Panc1 (cell line): Measurements from ENCODE around the gene RNF4. TPM values are rescaled to one million over a fixed set of nuclear protein-coding genes. Genes with fewer than 3 reads are reported as not detected.

ENCODE experiments used
- ATAC-seq: fragments of 200-7000 bp; cut with Tn5 transposase; 2 replicates; pipeline ENCODE4 v1.9.1; 2020; ENCODE audit warnings: mild to moderate bottlenecking, moderate library complexity
- BruUV-seq: library from RNA; stranded (reverse); fragments of 400-500 nt; replicated peaks from 2 replicates; lab custom pipeline; 2021; lab: Mats Ljungman, UMichigan
- CTCF ChIA-PET: fragments of 300-600 bp; sonication (Branson Sonifier 250); formaldehyde crosslinking; loops from one replicate; lab custom pipeline; 2022; ENCODE audit warnings: antibody characterized with exemption; lab: Charles Lee
- POLR2A ChIA-PET: fragments of 300-600 bp; sonication (Branson Sonifier 250); formaldehyde crosslinking; loops from one replicate; lab custom pipeline; 2022; ENCODE audit warnings: antibody characterized with exemption; lab: Charles Lee
- DNase-seq: peaks from one replicate; pipeline ENCODE4 v3.0.0-alpha.2; 2010; ENCODE audit warnings: low read depth, low spot score
- H3K27ac ChIP-seq: 2 replicates; pipeline ENCODE4 v1.5.1; 2011; ENCODE audit warnings: mild to moderate bottlenecking, low read length, inconsistent platforms
- H3K27me3 ChIP-seq: fragments of 200-500 bp; sonication (Bioruptor generic); 2 replicates; pipeline ENCODE4 v1.6.0; 2014; ENCODE audit warnings: low read length, inconsistent platforms; ENCODE audit not compliant: control insufficient read depth, insufficient read depth
- H3K36me3 ChIP-seq: fragments of 200-500 bp; sonication (Bioruptor generic); 2 replicates; pipeline ENCODE4 v1.5.1; 2014; ENCODE audit warnings: inconsistent platforms, mild to moderate bottlenecking, low read length, moderate library complexity; ENCODE audit not compliant: control insufficient read depth, insufficient read depth
- H3K4me1 ChIP-seq: 2 replicates; pipeline ENCODE4 v1.5.1; 2011; ENCODE audit warnings: inconsistent platforms, mild to moderate bottlenecking, low read length, moderate library complexity; ENCODE audit not compliant: control insufficient read depth, insufficient read depth
- H3K4me3 ChIP-seq, 2 experiments: 2 replicates each; pipeline ENCODE4 v1.5.1; 2011 to 2012; ENCODE audit warnings: low read depth in 2 of 2, low read length in 2 of 2, mild to moderate bottlenecking in 2 of 2, inconsistent platforms in 1 of 2, moderate library complexity in 1 of 2
- H3K9me3 ChIP-seq: fragments of 200-500 bp; sonication (Bioruptor generic); 2 replicates; pipeline ENCODE4 v1.5.1; 2014; ENCODE audit warnings: low read depth, mild to moderate bottlenecking, inconsistent platforms, low read length, moderate library complexity; ENCODE audit not compliant: control insufficient read depth, insufficient read depth
- POLR2AphosphoS5 ChIP-seq: IDR thresholded peaks from 2 replicates; pipeline ENCODE4 v1.6.1; 2012; ENCODE audit warnings: mild to moderate bottlenecking, low read depth, low read length, moderate library complexity
- SIN3A ChIP-seq: IDR thresholded peaks from 2 replicates; pipeline ENCODE4 v1.6.1; 2012; ENCODE audit warnings: low read depth, mild to moderate bottlenecking, low read length, moderate library complexity, borderline replicate concordance; ENCODE audit not compliant: insufficient read depth
- TCF7L2 ChIP-seq: IDR thresholded peaks from 2 replicates; pipeline ENCODE4 v1.6.1; 2011; ENCODE audit warnings: mild to moderate bottlenecking, low read depth, low read length, inconsistent platforms
- in situ Hi-C: cut with HindIII; loops from 2 replicates; pipeline ENCODE4 v1.10.0; 2016; ENCODE audit warnings: low sequenced_read_pairs, low pct_unique_long_range_greater_than_20kb
- intact Hi-C: fragments of 100-400 bp; cut with micrococcal nuclease; formaldehyde crosslinking; loops from one replicate; pipeline ENCODE4 v1.10.0; 2022; ENCODE audit not compliant: unreplicated experiment
- total RNA-seq: library from RNA; stranded (reverse); gene quantifications from one replicate; pipeline ENCODE4 v1.2.1, GENCODE V29; 2021; ENCODE audit not compliant: unreplicated experiment
- TF ChIP-seq, protein P1 (sequence below), 2 experiments: IDR thresholded peaks; 2 replicates each; pipeline ENCODE4 v1.6.1; 2011 to 2012; ENCODE audit warnings: low read depth in 2 of 2, control low read depth in 1 of 2, low read length in 1 of 2, mild to moderate bottlenecking in 1 of 2, moderate library complexity in 1 of 2; ENCODE audit not compliant: insufficient read depth in 1 of 2
- TF ChIP-seq, protein P2 (sequence below): fragments of 450-650 bp; IDR thresholded peaks from 2 replicates; pipeline ENCODE4 v1.5.1; 2017; ENCODE audit warnings: mild to moderate bottlenecking

Gene RNF4
- total RNA-seq, 1 experiment from 2014 or later: 55.0 TPM

DNA sequence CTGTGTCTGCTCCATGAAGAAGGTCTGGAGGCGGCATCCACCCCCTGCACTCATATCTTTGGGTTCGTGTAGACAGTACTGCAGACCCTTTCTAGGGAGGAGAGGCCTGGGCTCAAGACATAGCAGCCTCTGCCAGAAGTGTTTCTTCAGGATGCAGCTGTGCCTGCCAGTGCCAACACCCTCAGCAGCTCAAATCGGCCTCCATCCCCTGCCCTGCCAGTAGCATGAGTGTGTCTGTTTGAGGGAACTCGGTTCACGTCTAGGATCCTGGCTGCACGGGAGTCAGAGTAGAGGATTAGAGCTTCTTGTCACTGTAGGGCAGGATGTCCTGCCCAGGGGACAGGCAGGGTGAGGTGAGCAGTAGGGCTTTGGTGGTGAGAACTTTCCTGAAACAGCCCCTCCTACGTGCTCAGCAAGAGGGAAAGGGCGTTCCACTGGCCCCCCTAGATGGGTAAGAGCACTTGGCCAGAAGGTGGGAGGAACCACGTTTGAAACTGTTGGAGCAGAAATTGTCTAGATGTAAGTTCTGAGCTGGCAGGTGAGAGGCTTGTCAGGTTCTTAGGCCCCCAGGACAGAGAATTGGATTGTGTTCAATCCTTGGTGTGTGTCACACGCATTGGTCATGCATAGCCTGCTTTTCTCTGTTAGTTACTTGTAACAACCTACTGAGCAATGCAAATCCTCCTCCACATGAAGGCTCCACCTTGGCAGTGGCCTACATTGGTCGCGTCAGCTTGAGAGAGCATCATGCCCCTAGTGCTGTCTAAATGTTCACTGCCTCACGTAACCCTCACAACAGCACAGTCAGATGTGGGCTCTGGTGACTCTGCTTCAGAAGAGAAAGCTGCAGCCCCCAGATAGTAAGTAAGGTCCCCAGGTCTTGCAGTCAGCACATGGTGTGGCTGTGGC is 41.7 kb downstream of the RNF4 start (continued):
- no peak for TF ChIP-seq POLR2AphosphoS5

DNA sequence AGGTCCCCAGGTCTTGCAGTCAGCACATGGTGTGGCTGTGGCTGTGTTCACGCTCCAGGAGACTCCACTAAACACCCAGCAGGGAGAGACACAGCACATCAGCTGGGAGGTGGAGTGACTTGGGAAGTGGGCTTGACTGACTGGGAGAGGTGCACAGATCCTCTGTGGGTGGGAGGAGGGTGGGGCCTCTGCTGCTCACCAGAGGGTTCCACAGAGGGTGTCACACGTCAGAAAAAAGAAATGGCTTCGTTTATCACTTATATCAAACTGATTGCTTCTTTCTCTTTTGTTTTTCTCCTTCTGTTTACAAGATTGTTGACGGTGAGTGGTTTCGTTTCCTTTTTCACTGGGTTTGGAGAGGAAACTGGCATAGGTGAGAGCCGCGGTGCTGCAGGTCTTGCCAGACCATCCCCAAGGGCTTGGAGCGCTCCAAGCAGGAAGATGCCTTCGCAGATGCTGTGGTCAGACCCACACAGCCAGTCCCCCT is 42.8 kb downstream of the RNF4 start:
- POLR2A ChIA-PET: no interaction called here
- Histone ChIP-seq H3K9me3 (no peaks in the 10 kb centered on the region), H3K27me3 (no peaks in the 10 kb centered on the region), H3K36me3 (no peaks in the 10 kb centered on the region), H3K4me1 (no peaks in the 10 kb centered on the region), H3K27ac (no peak overlapping the region), H3K4me3 (no peak overlapping the region)
- CTCF ChIA-PET: no interaction called here
- TF ChIP-seq, protein P1, sequence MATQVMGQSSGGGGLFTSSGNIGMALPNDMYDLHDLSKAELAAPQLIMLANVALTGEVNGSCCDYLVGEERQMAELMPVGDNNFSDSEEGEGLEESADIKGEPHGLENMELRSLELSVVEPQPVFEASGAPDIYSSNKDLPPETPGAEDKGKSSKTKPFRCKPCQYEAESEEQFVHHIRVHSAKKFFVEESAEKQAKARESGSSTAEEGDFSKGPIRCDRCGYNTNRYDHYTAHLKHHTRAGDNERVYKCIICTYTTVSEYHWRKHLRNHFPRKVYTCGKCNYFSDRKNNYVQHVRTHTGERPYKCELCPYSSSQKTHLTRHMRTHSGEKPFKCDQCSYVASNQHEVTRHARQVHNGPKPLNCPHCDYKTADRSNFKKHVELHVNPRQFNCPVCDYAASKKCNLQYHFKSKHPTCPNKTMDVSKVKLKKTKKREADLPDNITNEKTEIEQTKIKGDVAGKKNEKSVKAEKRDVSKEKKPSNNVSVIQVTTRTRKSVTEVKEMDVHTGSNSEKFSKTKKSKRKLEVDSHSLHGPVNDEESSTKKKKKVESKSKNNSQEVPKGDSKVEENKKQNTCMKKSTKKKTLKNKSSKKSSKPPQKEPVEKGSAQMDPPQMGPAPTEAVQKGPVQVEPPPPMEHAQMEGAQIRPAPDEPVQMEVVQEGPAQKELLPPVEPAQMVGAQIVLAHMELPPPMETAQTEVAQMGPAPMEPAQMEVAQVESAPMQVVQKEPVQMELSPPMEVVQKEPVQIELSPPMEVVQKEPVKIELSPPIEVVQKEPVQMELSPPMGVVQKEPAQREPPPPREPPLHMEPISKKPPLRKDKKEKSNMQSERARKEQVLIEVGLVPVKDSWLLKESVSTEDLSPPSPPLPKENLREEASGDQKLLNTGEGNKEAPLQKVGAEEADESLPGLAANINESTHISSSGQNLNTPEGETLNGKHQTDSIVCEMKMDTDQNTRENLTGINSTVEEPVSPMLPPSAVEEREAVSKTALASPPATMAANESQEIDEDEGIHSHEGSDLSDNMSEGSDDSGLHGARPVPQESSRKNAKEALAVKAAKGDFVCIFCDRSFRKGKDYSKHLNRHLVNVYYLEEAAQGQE (IDR thresholded peaks at IDR 0.05; ENCODE audit: insufficient read depth in 1 of 2, low read depth in 2 of 2, low read length in 1 of 2): no peak
- TF ChIP-seq POLR2AphosphoS5 (no peak), SIN3A (no peak), TCF7L2 (no peak)
- TF ChIP-seq, protein P2, sequence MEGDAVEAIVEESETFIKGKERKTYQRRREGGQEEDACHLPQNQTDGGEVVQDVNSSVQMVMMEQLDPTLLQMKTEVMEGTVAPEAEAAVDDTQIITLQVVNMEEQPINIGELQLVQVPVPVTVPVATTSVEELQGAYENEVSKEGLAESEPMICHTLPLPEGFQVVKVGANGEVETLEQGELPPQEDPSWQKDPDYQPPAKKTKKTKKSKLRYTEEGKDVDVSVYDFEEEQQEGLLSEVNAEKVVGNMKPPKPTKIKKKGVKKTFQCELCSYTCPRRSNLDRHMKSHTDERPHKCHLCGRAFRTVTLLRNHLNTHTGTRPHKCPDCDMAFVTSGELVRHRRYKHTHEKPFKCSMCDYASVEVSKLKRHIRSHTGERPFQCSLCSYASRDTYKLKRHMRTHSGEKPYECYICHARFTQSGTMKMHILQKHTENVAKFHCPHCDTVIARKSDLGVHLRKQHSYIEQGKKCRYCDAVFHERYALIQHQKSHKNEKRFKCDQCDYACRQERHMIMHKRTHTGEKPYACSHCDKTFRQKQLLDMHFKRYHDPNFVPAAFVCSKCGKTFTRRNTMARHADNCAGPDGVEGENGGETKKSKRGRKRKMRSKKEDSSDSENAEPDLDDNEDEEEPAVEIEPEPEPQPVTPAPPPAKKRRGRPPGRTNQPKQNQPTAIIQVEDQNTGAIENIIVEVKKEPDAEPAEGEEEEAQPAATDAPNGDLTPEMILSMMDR: no peak
- in situ Hi-C loops (no loop called here), intact Hi-C loops (no loop called here)
- no peak for ATAC-seq
- DNase-seq: no peak
- no TSS peak for BruUV-seq

DNA sequence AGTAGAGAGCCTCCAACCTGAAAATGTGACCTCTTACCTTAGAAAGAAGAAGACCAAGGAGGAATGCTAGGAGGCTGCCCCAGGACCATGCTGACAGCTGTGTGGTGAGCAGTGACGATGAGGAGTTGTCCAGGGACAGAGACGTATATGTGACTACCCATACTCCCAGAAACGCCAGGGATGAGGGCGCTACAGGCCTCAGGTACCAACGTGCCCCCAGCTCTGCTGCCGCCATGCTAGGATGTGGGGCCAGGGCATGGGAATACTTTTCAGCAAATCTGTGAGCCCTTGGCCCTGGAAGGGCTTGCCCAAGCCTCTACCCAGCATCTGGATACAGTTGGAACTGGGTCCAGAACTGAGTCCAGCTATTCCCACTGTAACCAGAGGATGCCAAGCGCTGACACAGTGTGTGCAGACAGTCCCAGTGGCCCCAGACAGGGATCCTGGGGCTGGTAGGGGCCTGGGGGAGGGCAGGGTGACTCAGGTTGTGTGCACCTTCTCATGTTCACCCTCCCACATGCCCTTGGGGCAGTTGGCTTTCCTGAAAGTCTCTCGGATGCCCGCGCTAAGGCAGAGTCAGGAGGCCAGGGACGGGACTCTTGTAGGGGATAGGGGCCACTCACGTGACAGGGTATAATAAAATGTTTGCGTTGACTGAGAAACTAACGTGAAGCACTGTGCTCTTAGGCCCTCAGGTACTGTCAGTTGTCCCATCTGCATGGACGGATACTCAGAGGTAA is 43.7 kb downstream of the RNF4 start:
- Histone ChIP-seq H3K4me1 (no peaks in the 10 kb centered on the region), H3K4me3 (no peak overlapping the region), H3K27ac (no peak overlapping the region), H3K36me3 (no peaks in the 10 kb centered on the region), H3K27me3 (no peaks in the 10 kb centered on the region), H3K9me3 (no peaks in the 10 kb centered on the region)
- intact Hi-C loops: no loop called here
- ATAC-seq (0 out of 2 replicates have a peak, but pooled peaks have one; percentile 31), DNase-seq (no peak)
- in situ Hi-C loops: no loop called here
- TF ChIP-seq POLR2AphosphoS5: no peak
- no peak for TF ChIP-seq TCF7L2
- TF ChIP-seq, protein P1 (IDR thresholded peaks at IDR 0.05; ENCODE audit: insufficient read depth in 1 of 2, low read depth in 2 of 2, low read length in 1 of 2): no peak
- TF ChIP-seq SIN3A: no peak
- TF ChIP-seq, protein P2: no peak
- BruUV-seq: no TSS peak
- POLR2A ChIA-PET: interaction anchor here (0.6 kb wide), 1 partner anchor 37 kb away, joined by 3 read pairs; no protein-coding TSS in a partner anchor
- CTCF ChIA-PET: no interaction called here
